GM21619 (cell line): ENCODE data around the gene BMP5.

Experiments
- ATAC-seq: cut with Tn5 transposase; IDR thresholded peaks from one replicate; pipeline ENCODE4 v1.9.1; 2021; ENCODE audit not compliant: unreplicated experiment

BMP5 gene

GRCh38 chr6:55818482-55818881, 56.9 kb downstream of the BMP5 start:
- ATAC-seq, result no peak

GRCh38 chr6:55812509-55812908, 62.9 kb downstream of the BMP5 start:
- ATAC-seq, result peak; percentile 48

- ATAC-seq, result no peak
Measured at GRCh38 chr6:55811074-55811473, 64.3 kb downstream of the BMP5 start.

DNA sequence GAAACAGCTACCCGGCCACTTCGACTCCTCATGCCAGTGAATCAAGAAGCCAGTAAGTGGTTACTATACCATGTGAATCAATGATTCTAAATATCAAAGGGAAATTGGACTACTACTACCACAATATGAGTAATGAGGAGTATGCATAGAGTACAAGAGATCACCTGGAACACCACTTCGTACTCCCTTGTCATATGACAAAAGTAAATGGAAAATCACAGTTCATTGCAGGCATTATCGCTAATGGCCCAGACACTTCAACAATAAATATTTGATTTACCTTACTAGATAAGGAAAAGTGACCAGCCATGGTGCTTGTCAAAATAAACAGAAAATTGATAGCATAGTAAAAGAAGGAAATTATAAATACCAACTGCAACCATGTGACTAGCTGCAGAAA, 73.1 kb downstream of the BMP5 start:
- ATAC-seq, result no peak

DNA sequence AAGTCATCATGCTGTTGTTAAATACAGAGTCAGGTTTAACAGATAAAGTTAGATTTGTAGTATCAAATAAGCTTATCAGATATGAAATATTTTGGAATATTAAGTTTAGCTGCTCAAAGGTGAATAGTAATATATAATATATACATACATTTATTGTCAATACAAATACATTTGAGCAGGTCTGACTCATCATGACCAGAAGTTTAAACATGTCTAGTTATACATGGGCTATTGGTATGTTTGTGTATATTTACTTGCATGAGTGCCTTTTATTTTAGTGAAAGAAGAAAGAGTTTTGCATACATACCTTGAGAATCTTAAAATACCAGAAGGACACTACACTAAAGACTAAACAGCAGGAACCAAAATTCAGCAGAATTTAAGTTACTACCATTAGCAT, 76.8 kb downstream of the BMP5 start:
- no peak for ATAC-seq

GRCh38 chr6:55794136-55794812, 81.1 kb downstream of the BMP5 start:
- ATAC-seq, result no peak

DNA sequence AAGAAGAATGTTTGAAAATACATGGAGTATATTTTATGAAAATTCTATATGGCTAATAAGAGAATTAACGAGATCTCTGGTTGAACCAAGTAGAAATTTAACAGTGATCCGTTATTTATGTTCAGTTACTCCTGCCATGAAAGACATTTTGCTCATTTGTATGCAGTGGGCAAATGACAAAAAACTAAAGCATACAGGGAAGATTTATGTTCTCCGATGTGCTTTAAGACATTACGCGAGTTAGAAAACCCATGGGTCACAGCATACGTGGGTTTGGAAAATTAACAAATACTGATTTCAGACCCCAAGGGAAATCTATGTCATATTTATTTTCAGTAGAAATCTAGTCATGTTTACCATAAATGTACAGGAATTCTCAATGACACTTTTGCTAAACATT, 90.1 kb downstream of the BMP5 start:
- no peak for ATAC-seq

DNA sequence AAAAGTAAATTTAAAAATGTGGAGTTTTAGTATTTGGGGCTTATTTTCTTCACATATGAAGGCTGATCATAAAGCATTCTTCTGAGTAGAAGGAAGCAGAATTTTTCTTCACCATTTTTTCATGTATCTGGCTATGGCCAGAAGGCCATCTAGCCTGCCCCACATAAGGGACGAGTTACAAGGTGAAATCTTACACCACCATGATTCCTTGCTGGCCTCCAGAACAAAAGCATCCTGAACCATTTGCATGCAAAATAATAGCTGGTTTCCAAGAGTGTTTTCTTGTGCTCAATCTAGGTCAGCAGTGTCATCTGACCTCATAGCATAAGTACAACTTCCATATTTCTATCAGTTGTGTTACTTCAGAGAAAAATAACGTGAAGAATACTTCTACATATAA, 93.1 kb downstream of the BMP5 start:
- ATAC-seq, result no peak

DNA sequence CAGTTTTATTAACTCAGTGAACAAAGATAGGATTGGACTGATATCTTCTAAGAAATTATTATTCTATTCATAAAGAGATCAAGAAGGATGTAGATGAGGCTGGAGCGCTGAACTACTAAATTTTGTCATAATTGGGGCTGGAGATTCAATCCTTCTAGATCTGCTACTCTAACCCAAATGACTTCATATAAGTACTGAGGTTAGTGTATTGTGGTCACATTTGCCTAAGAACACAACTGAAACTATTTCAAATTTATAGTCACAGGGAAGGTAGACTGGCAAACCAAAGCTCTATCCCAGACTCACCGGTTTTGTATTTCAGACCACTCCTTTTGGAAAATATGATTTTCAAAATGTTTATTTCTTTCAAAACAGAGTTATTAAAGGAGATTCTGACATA, 96.7 kb downstream of the BMP5 start:
- no peak for ATAC-seq

DNA sequence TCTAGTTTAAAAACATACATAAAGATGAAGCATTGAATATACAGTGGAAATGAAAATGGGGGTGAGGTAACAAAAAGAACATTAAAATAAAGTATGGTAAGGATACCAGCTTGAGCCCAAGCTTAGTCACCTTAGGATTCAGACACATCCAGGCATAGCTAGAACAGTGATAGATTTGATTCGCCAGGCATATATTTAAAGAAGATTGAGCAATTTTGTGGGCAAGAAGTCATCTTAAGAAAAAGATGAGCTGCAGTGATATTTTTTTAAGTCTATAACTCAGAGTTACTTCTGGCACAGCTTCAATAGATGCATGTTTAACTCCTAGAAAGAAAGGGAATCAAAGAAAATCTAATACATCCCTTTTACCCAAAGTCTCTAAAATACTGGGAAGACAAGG, 97.9 kb downstream of the BMP5 start:
- no peak for ATAC-seq

DNA sequence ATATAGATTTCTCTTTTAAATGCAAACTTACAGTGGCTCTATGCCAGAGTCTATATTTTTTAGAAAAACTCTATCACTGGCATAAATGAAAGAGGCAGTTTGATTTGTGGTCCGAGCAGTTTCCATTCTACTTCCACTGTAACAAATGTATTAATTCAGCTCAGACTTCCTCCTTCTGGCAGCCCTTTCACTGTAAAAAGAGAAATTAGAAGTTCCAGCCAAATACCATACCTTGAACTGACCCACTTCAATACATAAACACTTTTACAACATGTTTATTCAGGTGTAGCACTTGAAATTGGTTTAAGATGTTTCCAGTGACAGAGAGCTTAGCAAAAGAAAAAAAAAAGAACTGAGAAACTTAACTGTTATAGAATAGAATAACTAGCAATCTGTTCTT, 99.3 kb downstream of the BMP5 start:
- ATAC-seq, result no peak

GRCh38 chr6:55775029-55775318, 100.4 kb downstream of the BMP5 start:
- no peak for ATAC-seq

DNA sequence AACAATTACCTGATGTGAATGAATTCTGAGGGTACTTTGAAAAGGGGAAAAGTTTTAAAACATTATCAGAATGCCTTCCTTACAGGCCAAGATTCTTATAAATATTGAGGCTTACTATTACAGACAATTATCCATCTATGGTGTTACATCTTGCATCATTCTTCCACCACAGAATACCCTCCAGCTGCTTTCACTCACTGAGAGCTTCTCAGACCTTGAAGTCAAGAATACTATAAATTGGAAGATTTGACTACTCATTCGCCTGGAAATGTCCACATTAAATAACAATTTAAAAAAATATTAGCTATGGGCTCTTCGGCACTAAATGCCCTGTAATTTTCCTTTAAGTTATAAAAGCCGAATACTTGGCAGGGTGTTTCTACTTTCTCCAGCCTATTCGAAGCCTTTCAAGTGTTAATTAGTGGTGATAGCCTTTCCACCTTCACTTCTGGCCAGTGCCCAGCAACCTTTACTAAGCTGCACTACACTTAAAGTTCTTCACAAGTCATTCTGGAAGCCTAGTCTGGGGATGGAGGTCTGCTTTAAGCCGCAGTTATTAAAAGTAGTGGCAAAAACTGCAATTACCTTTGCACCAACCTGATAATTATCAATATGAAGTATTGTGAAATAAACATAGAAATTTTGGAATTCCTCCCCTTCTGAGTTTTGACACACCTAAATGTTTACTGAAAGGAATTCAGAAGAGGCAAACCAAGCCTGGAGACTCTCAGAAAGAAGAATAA, 100.9 kb downstream of the BMP5 start:
- no peak for ATAC-seq

GRCh38 chr6:55773620-55774216, 101.7 kb downstream of the BMP5 start:
- ATAC-seq, result no peak

DNA sequence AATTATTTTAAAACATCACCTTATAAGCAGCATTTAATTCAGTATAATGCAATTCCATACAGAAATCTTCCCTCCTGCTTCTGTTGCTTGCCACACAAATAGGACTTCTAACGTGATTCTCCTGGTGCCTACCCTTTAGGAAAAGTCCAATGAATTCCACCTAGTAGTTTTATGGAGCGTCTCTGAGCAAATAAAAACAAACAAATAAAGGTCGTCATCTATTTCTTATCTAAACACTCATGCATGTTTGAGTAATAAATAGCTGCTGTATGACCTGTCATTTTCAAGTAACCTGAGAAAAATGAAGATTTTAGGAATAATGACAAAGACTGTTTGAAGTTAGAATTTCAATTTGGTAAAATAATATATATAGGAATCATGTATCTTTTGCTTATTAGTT, 102.7 kb downstream of the BMP5 start:
- no peak for ATAC-seq

- no peak for ATAC-seq
Measured at GRCh38 chr6:55759536-55759935, 115.9 kb downstream of the BMP5 start.

GRCh38 chr6:55758156-55758937, 117.0 kb downstream of the BMP5 start:
- ATAC-seq, result no peak

- no peak for ATAC-seq
Measured at GRCh38 chr6:55756531-55757031, 118.8 kb downstream of the BMP5 start.

DNA sequence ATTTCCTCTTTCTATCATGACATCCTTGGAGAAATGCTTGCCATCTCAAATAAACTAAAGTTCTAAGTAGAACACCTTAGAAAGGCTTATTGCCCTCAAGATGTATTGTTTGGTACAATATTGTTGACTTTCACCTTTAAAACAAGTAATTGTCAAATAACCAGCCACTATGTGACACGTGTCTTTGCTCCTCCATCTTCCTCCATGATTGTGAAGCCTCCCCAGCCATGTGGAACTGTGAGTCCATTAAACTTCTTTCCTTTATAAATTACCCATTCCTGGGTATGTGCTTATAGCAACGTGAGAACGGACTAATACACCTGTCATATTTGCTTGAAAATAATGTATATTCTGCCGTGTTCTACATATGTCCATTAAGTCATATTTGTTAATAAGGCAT, 126.5 kb downstream of the BMP5 start:
- ATAC-seq, result no peak

DNA sequence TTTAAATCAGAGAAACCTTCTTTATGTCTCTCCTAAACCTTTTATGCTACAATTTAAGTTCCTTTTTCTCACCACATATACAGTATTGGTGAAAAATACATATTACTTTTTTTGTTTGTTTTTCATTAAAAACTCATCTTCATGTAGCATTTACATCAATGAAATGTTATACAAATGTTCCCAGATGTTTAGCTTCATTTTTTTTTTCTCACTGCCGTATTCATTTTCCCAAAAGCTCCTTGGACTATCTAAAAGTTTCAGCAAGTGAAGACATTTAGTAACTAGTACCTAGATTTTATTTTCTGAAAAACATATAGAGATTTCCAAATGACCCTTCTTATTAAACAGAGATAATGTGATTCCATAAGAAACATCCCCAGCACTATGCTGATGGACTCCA, 128.9 kb downstream of the BMP5 start:
- no peak for ATAC-seq

GRCh38 chr6:55734256-55734655, 141.1 kb downstream of the BMP5 start:
- ATAC-seq, result no peak

GRCh38 chr6:55729665-55730064, 145.7 kb downstream of the BMP5 start:
- ATAC-seq, result no peak
